Head of caudate nucleus (tissue), 42 donors: ENCODE measurements around the gene HRAS.
"Not testable (repeated sequence)": the region's sequence is repeated elsewhere in the genome, so short reads cannot be mapped to it uniquely, and the experiment has no call there.

Source experiments
- DNase-seq, 42 donors: peaks; one replicate each; pipeline versions ENCODE4 v3.0.0 to v3.0.0-alpha.2; 2020 to 2021; ENCODE audit warnings: mixed read lengths in 7 of 42
- intact Hi-C: fragments of 100-400 bp; cut with DNase I; formaldehyde crosslinking; loops from one replicate; pipeline ENCODE4 v1.15.0; 2022

The HRAS gene

DNA sequence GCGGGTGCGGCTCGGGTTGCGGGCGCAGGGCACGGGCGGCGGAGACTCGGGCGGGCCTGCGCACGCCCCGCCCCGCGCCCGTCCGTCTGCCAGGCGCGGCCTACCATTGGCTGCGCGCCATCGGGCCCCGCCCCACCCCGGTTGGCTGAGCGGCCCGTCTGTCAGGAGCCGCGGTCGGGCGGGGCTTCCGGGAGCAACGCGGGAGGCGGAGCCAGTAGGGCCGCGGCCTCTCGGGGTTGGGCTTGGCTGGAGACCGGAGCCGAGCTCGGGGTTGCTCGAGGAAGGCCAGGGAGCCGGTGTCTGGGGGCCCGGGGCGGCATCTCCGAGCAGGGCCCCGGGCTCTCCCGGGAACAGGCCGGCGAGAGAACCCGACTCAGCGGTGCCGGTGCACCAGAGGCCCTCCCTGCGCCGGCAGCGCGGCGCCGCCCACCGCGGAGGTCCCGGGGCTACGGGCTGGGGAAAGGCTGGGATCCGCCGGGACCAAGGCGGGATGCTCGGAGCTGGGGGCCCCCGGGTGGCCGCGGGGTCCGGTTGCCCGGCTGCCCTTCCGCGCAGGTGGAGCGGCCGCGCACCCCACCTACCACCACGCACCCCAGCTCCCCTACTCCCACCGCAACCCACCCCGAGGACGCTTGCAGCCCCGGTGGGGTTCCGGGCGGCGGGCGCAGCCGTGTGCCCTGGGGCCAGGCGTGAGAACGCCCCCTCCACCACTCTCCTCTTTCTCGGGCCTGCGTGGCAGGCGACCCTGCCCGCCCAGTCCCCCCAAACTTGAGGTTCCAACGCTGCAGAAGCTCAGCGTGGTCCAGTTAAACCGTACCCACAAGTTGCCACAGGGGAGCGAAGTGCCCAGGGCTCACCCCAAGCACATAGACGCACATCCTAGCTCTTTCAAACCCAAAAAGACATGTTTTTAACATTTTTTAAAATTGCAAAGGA, at the start of gene HRAS:
HRAS (minus strand) TSS at position 58 of the 936 bp plus-strand sequence.
- intact Hi-C loops, result no loop called here
- peak; percentile 82 to 99 (median 97) for DNase-seq

- intact Hi-C loops, result no loop called here
- DNase-seq, result no peak
Measured at GRCh38 chr11:584287-584686, 48.9 kb upstream of the HRAS start.

- DNase-seq, result peak in 41 of 42 donors; percentile 33 to 95 (median 74)
- intact Hi-C loops, result no loop called here
Measured at GRCh38 chr11:581752-582151, 46.4 kb upstream of the HRAS start.

GRCh38 chr11:581342-581741, 46.0 kb upstream of the HRAS start:
- no peak for DNase-seq

DNA sequence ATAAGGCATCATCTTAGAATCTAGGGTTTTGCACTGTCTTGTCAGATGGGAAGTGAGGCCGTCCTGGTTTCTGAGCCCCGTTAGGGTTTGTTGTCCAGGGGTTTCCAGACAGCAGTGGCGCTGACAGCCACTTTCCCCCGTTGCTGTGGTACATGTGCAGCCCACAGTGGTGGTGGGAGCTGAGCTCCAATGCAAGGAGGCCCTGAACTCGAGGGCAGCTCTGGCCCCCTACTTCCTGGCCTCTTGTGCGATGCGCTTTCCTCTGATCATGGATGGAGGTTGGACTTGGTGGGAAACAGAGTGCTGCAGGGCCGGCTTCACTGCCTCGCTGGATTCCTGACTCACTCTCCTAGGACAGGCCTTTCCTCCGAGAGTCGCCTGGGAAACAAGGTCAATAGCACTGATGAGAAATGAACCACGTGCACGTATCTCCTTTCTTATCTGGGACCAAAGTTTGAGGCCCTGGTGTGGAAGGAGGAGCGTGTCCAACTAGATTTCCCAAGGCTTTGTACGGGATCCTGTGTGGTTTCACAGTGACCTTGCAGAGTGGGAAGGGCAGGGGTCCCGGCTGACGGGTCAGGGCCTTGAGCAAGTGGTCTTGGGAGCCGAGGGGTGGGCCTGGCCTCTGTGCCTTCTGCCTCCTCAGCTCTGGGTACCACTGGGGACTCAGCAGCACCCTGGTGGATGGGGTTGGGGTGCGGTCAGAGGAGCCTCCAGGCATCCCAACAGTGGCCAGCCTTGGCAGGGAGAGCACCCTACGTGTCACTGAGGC, 44.6 kb upstream of the HRAS start:
- intact Hi-C loops, result no loop called here
- DNase-seq, result no peak

More at GRCh38 chr11:581342-581741, 46.0 kb upstream of the HRAS start:
- intact Hi-C loops, result no loop called here

DNA sequence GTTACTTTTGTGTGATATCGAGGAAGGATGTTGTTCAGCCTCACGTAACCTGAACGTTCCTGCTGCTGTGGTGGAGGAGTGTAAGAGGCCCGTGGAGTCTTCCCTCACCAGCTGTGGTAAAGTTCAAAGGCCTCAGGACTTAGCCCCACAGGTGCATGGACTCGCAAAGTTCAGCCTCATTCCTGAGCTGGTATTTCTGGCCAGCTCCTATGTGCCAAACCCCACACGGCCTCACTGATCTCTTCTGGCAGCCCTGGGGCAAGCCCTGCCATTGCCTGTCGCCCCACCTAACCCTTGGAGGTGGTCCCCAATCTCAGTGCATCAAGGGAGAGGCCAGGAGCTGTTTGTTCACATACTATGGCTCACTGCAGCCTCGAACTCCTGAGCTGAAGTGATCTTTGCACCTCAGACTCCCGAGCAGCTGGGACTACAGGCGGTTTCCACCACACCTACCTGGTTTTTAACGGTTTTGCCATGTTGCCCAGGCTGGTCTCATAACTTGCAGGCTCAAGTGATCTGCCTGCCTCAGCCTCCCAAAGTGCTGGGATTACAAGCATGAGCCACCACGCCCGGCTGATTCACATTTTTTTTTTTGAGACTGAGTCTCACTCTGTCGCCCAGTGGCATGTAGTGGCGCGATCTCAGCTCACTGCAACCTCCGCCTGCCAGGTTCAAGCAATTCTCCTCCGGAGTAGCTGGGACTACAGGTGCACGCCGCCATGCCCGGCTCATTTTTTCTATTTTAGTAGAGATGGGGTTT, 43.1 kb upstream of the HRAS start:
- DNase-seq, result no peak
- intact Hi-C loops, result no loop called here

- intact Hi-C loops, result no loop called here
- no peak for DNase-seq
Measured at GRCh38 chr11:577611-577894, 42.2 kb upstream of the HRAS start.

DNA sequence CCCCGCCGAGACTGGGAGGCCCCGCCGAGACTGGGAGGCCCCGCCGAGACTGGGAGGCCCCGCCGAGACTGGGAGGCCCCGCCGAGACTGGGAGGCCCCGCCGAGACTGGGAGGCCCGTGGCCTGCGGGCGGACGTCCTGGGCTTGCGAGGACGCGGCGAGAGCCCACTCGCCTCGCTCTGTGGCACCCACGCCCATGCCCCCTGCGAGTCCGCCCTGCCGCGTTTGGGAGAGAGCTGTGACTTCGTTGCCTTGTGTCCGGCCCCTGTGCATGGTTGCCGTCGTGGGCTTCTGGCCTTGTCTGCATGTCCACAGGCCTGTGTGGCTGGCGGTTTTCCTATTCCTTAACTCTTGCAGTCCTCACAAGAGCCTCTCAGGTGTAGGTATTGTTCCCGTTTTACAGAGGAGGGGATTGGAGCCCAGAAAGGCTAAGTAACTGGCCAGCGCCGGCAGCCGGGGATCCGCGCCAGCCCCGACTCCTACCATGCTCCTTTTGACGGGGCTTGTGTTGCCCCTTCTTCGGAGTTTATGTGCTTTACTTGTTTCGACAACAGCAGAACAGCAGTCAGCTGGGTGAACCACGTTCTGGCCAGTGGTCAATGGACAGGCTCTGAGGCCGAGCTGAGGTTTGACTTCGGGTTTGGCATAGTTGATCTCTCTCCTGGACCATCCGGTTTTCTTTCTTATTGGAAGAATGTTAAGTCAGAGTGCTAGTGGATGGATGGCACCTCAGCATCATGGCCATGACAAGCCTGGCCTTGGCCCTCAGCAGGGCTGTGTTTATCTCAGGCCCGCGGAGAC, 41.6 kb upstream of the HRAS start:
- intact Hi-C loops, result no loop called here
- DNase-seq, result no peak

- peak; percentile 87 to 99 (median 97) for DNase-seq
- intact Hi-C loops, result no loop called here
Measured at GRCh38 chr11:575996-576768, 40.8 kb upstream of the HRAS start, which contains the start of gene PHRF1. Gene PHRF1 (plus strand): TSS chr11:576470. CDS start chr11:581513, 5,043 bp downstream.

DNA sequence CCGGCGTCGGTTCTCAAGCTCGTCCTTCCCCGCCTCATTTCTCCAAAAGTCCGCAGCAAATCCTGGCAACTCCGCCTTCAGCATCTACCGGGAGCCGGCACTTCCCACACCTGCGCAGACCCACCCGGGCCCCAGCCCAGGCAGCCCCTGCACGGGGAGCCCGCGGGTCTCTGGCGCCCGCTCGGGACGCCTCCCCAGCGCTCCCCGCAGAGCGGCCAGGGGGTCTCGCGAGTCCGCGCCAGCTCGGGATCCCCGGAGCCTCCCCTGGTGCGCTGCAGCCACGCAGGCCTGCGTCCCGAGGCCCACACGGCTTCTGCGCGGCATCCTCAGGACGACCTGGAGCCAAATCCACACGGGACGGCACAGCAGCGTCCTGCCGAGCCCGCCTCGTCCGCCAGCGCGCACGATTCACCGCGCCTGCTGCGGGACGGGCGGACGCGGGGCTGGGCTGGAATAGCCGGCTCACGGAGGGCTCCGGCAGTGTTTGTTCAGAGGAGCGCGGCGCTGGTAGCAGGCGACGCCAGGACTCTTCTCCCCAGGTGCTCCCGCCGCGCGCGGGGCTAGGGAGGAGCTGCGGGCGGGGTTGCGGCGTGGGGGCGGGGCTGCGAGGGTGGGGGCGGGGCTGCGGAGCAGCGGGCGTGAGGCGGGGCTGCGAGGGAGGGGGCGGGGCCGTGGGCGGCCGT, 40.1 kb upstream of the HRAS start:
- DNase-seq, result peak in 13 of 42 donors; percentile 22 to 62 (median 42)
- intact Hi-C loops, result no loop called here

DNA sequence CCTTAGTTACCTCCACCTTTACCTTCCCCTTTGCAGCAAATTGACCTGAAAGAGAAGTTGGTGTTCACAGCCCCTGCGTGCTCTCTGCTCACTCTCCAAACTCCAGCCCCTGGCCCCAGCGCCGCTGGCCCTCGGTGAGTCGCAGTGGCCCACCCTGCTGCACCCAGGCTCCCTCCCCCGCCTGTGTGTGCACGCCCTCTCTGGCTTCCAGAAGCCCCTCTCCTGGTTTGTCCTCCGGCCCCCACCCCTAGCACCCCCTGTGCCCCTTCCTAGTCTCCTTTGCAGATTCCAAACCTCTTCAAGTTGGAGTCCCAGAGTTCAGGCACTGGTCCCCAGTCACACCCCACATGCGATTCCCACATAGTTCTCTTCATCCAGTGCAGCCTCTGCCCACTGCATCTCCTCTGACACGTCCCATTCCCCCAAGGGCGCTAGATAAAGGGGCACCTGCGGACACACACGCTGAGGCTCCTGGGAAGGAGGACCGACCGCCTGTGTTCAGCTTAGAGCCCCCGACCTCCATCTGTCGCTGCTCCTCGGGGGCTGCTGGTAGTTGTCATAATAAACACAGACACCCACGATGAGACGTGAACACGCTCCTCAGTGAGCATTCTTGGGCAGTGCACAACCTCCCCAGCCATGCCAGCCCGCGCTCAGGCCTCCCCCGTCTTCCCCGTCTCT, 39.4 kb upstream of the HRAS start:
- DNase-seq, result peak in 7 of 42 donors; percentile 31 to 57 (median 45)
- intact Hi-C loops, result no loop called here

- intact Hi-C loops, result not testable (repeated sequence)
Measured at GRCh38 chr11:574031-574570, 38.7 kb upstream of the HRAS start.

GRCh38 chr11:573146-573759, 37.9 kb upstream of the HRAS start:
- intact Hi-C loops, result no loop called here

More at GRCh38 chr11:574031-574570, 38.7 kb upstream of the HRAS start:
- DNase-seq, result not testable (repeated sequence)

GRCh38 chr11:571802-572185, 36.4 kb upstream of the HRAS start:
- peak in 19 of 42 donors; percentile 28 to 74 (median 45) for DNase-seq
- intact Hi-C loops, result no loop called here

More at GRCh38 chr11:573146-573759, 37.9 kb upstream of the HRAS start:
- no peak for DNase-seq

GRCh38 chr11:569158-569885, 33.9 kb upstream of the HRAS start:
- intact Hi-C loops, result loop anchor here (10.0 kb wide), 1 partner anchor 125 kb away; the partner anchor contains the start of genes DEAF1 and TMEM80
- DNase-seq, result no peak
